Left kidney (tissue), 8 donors: ENCODE data around the gene DCAF16. TPM values are rescaled to one million over a fixed set of nuclear protein-coding genes. Genes with fewer than 3 reads are reported as not detected.
A peak's percentile ranks its signal among the peaks of the same experiment; 100 is the strongest.
"Not testable (repeated sequence)": the region's sequence is repeated elsewhere in the genome, so short reads cannot be mapped to it uniquely, and the experiment has no call there.

ENCODE experiments used
- DNase-seq: peaks from one replicate; pipeline ENCODE4 v3.0.0-alpha.2; 2013
- long read RNA-seq, 8 donors: transcript quantifications; one replicate each; lab custom pipeline, GENCODE V29; 2026
- polyA plus RNA-seq: library from polyadenylated mRNA; unstranded; fragments of 120-200 nt; gene quantifications from one replicate; pipeline ENCODE4 v1.2.1, GENCODE V29; 2013; ENCODE audit not compliant: insufficient read length

DCAF16 gene
- polyA plus RNA-seq, result 81.0 TPM
- long read RNA-seq, donor 1, full-length matches to known transcripts, result 10 of 38 reads
- long read RNA-seq, donor 1, partial matches to known transcripts, result 23 of 38 reads
- long read RNA-seq, donor 1, other reads (novel, unspliced or antisense), result 5 of 38 reads
- long read RNA-seq, donor 2, full-length matches to known transcripts, result 4 of 11 reads
- long read RNA-seq, donor 2, partial matches to known transcripts, result 0 of 11 reads
- long read RNA-seq, donor 2, other reads (novel, unspliced or antisense), result 7 of 11 reads
- long read RNA-seq, donor 3, full-length matches to known transcripts, result 17 of 29 reads
- long read RNA-seq, donor 3, partial matches to known transcripts, result 12 of 29 reads
- long read RNA-seq, donor 3, other reads (novel, unspliced or antisense), result 0 of 29 reads
- long read RNA-seq, donor 4, result 0 reads
- long read RNA-seq, donor 5, full-length matches to known transcripts, result 7 of 21 reads
- long read RNA-seq, donor 5, partial matches to known transcripts, result 14 of 21 reads
- long read RNA-seq, donor 5, other reads (novel, unspliced or antisense), result 0 of 21 reads
- long read RNA-seq, donor 6, full-length matches to known transcripts, result 7 of 7 reads
- long read RNA-seq, donor 6, partial matches to known transcripts, result 0 of 7 reads
- long read RNA-seq, donor 6, other reads (novel, unspliced or antisense), result 0 of 7 reads
- long read RNA-seq, donor 7, full-length matches to known transcripts, result 6 of 45 reads
- long read RNA-seq, donor 7, partial matches to known transcripts, result 39 of 45 reads
- long read RNA-seq, donor 7, other reads (novel, unspliced or antisense), result 0 of 45 reads
- long read RNA-seq, donor 8, full-length matches to known transcripts, result 3 of 18 reads
- long read RNA-seq, donor 8, partial matches to known transcripts, result 15 of 18 reads
- long read RNA-seq, donor 8, other reads (novel, unspliced or antisense), result 0 of 18 reads

DNA sequence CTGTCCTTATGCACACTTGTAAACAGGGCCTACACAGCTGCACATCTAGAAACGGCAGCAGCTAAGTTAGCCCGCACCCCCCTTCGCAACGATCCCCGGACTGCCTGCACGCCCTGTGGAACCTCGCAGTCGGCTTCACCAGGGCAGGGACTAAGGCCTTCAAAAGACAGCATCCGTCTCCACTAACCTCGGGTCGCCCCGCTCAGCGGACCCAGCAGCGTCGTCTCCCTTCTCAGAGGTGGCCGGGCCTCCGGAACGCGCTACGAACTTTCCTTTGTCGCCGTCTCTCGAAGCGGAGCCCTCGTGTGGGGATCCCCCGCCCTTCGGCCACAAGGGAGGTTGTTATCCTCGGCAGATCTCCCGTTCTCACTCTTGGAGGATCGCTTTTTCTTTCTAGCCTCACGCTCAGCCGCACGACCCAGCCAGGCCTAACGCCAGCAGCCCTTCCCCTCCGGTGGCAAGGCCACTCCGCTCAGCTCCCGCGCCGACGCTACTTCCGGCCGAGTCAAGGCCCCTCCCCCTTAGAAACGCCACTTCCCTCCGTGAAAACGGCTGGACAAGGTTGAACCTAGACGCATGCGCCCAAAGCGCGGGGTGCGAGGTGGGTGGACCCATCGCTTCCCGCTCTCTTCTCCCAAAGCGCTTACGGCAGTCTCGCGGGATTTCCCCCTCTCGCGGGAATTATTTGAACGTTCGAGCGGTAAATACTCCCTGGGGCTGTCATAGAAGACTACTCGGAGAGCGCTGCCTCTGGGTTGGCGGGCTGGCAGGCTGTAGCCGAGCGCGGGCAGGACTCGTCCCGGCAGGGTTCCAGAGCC, at the start of gene DCAF16, which contains the start of gene NCAPG:
TSS of gene DCAF16 (minus strand) at position 498 of the 818 bp plus-strand sequence. CDS start 6,616 bp downstream, outside the sequence.
TSS of gene NCAPG (plus strand) at position 720 of the 818 bp plus-strand sequence. CDS start 99 bp downstream, outside the sequence.
- peak; percentile 99 for DNase-seq

DNA sequence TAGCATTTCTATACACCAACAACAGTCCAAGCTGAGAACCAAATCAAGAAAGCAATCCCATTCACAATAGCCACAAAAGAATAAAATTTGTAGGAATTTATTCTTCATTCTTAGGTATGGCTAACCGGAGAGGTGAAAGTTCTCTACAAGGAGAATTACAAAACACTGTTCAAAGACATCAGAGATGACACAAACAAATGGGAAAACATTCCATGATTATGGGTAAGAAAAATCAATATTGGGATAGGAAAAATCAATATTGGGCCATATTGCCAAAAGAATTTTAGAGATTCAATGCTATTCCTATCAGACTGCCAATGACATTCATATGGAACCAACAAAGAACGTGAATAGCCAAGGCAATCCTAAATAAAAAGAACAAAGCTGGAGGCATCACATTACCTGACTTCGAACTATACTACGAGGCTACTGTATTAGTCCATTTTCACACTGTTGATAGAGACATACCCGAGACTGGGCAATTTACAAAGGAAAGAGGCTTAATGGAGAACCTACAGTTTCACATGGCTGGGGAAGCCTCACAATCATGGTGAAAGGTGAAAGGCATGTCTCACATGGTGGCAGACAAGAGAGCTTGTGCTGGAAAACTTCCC, 49.3 kb upstream of the DCAF16 start:
- DNase-seq, result no peak

DNA sequence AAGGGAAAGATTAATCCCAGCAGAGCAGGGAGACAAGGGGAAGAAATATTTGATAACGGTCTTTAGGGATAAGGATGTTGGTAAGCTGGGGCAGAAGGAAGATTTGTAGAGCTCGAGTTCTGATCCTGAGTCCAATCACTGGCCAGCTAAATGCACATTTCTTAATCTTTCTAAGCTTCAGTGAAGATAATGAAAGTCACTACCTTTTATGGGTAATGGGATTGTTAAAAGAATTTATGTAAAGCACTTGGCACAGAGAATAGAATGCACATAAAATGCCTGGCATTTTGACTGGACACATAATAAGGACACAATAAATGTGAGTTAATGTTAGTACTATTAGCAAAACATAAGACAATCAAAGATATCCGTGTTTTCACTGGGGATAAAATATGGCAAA, 43.5 kb upstream of the DCAF16 start:
- no peak for DNase-seq

DNA sequence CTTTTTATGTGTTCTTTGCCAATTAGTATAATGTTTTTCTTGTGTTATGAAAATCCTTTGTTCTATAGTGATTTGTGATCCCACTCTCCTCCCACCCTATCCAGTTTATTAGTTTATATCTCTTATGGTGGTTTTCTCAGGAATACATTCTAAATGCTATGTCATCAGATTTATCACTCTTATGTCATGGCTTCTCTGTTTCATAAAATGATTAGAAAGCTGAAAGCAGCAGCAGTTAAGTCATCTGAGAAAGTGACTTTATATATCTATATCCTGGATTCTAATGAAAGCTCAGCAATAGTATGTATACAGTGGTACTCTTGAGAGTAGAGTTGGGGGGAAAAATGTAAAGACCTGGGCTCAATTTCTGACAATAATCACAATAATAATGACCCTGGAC, 41.4 kb upstream of the DCAF16 start:
- no peak for DNase-seq

DNA sequence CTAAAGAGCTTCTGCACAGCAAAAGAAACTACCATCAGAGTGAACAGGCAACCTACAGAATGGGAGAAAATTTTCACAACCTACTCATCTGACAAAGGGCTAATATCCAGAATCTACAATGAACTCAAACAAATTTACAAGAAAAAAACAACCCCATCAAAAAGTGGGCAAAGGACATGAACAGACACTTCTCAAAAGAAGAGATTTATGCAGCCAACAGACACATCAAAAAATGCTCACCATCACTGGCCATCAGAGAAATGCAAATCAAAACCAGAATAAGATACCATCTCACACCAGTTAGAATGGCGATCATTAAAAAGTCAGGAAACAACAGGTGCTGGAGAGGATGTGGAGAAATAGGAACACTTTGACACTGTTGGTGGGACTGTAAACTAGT, 39.7 kb upstream of the DCAF16 start:
- not testable (repeated sequence) for DNase-seq

DNA sequence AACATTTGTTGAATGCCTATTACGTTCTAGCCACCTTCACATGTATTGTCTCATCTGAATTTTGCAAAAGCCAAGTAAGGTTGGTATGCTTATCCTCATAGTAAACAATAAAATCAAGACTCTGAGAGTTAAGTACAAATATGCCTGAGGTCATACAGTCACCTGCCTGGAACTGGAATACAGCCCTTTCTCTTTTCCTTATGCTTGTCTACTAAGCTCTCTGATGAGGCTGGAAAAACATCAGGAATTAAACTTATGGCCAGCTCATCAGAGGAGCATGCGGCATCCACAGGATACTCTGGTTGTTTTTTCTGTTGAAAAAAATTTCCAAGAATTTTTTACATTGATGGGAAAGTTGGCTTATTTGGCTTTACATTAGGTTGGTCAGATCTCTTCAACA, 35.7 kb upstream of the DCAF16 start:
- DNase-seq, result no peak

DNA sequence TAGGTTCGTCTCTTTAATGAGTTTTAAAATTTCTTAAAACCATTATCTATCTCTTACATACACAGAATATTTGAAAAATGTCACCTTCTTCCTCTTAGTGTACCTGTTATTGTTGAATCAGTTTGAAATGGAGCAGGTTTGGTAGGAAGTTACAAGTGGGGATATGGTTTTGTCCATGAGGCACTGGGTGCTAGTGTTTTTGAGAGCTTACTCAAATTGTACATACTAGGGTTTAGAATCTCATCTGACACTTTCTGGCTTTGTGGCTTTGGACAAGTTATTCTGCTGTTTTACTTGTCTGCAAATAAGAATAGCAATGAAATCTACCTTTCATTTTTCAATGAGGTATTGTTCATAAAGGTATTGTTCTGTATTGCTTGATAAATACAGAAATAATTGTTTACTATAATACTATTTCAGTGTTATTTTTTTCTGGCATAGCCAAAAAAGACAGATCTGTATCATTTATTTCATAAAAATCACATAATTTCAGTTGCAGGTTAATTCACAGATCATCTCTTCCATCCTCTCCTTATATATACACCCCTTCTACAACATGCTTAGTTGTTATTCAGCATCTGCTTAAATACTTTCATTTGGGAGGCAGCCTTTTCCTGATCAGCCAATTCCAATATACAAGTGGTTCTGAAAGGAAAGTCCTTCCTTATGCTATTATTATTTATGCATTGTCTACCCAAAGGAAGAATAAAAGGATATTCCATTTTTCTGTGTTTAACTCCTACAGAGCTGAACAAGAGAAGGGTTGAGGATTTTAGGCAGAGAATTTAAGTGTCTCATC, 13.5 kb upstream of the DCAF16 start:
- no peak for DNase-seq

DNA sequence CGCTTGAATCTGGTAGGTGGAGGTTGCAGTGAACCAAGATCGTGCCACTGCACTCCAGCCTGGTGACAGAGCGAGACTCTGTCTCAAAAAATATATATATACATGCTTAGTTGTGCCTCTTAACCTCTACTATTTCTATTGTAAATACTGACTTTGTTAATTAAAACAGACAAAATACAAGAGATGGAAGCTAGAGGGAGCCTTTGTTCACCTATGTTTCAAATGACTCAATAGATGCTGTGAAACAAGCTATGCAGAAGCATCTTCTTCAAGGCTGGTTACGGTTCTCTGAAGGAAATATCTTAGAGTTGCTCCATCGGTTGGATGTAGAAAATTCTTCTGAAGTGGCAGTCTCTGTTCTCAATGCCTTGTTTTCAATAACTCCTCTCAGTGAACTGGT, 6.5 kb upstream of the DCAF16 start:
- DNase-seq, result no peak

DNA sequence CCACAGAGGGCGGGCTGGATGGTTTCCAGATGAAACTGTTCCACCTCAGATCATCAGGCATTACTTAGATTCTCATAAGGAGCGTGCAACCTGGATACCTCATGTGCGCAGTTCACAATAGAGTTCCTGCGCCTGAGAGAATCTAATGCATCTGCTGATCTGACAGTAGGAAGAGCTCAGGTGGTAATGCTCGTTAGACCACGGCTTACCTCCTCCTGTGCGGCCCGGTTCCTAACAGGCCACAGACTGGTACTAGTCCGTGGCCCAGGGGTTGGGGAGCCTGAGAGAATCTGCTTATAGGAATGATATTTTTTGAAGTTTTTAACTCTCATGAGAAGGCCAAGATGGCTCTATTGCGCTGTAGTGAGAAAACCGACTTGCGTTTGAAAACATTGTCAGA, 5.6 kb upstream of the DCAF16 start:
- no peak for DNase-seq

DNA sequence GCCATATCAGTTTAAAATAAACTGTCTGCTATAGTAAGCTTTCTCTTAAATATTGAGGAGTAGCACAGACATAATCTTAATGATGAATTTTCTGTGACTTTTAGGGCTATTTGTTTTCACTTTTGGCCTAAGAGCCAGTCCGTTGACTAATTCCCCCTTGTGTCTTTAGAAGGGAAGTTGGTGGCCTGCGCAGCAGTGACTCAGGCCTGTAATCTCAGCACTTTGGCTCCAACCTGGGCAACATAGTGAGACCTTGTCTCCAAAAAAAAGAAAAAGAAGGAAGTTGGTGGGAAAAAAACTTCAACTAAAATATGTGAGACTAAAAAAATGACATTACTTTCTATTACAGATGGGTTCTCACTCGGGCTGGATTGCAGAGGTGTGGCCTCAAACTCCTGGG, 3.6 kb upstream of the DCAF16 start:
- DNase-seq, result no peak

DNA sequence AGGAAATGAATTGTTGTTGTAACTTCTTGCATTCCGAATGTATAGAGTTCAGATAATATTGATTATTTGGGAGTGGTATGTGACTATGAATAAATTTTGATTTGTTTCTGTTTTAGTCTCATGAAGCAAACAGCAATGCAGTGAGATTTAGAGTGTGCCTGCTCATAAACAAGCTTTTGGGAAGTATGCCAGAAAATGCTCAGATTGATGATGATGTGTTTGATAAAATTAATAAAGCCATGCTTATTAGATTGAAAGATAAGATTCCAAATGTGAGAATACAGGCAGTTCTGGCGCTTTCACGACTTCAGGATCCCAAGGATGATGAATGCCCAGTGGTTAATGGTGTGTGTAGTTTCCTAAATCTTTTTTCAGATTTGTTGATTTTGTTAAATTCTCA, 2.2 kb upstream of the DCAF16 start:
- no peak for DNase-seq

DNA sequence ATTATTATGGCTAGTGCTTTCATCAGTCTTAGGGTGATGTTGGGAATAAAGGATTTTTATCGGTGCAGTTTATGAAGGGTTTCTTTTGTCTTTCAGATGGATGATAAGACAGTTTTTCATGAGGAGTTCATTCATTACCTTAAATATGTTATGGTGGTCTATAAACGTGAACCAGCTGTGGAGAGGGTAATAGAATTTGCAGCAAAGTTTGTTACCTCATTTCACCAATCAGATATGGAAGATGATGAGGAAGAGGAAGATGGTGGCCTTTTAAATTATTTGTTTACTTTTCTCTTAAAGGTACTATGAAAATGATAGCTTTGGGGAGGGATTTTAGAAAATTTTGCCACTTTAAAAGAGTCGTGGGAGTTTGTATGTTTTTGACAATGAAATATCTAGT, 1.6 kb upstream of the DCAF16 start:
- DNase-seq, result no peak

DNA sequence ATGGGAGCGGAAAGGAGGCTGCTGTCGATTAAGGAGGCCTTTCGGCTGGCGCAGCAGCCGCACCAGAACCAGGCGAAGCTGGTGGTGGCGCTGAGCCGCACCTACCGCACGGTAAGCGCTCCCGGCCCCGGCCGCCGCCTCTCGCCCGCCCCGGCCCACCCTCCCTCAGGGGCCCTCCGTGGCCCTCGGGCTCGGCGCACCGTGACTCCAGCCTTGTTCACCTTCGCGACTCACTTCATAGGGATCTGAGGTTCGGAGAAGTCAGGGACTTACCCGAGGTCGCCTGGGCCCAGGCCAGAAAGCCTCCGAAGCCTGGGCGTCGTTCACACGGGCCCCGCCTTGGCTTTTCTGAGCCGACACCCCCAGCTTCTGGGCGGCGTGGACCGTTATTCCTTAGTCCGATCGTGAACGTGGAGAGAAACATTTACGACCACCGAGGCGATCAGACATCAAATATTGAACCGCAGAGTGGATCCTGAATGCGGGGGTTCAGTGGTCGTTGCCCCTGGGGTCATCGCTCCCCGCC, 584 bp upstream of the DCAF16 start:
- no peak for DNase-seq

DNA sequence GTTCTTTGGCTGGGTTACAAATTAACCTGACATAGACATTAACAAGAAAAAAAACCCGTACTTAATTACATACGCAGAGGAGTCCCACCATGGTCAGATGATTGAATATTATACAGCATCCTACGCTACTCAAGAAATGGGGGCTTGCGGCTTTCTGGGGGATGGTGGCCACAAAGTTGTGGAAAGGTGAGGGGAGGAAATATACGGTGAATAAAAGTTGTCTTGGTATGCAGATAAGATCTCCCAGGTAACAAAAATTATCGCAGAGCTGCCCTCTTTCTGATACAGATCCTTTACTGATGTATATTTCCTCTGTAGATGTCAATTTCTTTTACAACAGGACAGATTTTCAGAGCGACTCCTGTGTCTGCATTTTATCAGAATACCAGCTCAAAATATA, 890 bp downstream of the DCAF16 start:
- DNase-seq, result no peak

DNA sequence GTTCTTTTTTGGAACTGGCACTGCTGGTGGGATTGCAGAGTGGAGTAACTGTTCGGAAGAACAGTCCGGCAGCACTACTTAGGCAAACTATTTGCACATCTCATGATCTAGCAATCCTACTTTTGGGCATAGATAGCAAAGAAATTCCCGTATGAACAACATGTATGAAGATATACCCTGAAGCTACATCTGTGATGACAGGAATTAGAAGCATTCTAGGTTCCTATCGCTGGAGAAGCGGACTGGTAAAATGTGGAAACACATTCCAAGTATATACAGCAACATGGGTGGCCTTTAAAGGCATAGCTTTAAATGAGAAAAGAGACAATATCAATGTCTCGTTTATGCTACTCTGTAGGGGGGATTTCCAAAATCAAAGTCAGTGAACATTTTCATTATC, 3.1 kb downstream of the DCAF16 start:
- no peak for DNase-seq

DNA sequence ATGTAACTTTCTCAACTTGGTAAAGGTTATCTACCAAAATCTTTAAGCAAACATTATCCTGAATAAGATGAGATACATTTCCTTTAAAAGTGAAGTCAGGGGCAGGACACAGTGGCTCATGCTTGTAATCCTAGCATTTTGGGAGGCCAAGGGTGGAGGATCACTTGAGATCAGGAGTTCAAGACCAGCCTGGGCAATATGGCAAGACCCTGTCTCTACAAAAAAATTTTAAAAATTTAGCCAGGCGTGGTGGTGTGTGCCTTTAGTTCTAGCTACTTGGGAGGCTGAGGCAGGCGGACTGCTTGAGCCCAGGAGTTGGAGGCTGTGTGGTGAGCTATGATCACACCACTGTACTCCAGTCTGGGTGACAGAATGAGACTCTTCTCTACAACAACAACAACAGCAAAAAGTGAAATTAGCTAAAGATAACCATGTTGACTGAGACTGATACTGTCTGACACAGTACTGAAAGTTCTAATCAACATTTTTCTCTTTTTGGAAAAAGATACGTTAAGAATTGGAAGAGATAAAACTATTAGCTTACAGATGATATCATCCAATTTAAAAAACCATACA, 4.9 kb downstream of the DCAF16 start:
- DNase-seq, result no peak

DNA sequence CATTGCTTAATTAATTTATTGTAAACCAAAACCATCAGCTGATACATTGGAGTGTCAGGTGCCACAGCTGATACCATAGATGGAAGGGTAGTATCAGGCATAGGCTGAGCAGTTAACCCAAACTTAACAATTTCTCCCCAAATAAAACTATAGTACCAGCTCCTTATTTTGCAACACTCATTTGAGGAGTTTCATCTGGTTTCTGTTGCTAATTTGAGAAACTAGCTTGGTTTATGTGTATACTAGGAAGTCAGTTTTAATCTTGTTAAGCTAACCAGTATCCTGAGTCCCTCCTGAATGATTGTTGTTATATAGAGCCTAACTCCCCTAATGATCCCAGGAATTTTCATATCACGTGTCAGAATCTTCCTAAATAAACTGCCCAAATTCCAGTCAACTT, 12.7 kb downstream of the DCAF16 start:
- DNase-seq, result no peak

DNA sequence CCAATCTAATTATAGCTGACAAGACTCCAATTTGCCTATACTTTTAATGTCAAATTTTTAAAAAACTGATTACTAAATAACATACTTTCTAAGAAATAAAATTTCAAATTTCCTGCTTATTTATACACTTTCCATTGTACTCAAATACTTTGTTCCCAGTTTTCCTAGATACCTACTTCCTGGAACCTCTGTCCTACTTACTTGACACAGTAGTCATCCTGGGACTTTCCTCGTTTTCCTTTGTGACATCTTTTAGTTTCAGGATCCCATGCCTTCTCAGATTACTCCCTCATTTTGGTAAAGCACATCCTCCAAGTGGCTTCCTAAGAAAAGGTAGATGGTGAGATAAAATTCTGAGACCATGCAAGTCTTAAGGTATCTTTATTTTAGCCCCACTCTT, 15.8 kb downstream of the DCAF16 start:
- no peak for DNase-seq

DNA sequence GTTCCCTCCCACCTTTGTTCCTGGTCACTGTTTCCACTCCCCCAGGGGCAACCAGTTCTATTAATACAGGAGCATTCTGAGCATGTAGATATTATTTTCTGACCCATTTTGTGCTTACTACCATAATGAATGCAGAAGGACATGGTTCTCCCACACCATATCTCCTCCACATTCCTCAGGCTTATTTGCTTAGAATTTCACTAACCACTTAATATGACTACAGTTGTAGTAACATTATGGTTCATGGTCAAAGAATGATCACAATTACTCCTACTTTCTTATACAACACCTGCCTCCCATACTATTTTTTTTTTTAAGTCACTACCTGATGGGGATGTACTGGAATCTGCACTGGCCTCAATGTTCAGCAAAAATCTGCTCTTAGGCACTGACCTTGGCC, 21.6 kb downstream of the DCAF16 start:
- no peak for DNase-seq

DNA sequence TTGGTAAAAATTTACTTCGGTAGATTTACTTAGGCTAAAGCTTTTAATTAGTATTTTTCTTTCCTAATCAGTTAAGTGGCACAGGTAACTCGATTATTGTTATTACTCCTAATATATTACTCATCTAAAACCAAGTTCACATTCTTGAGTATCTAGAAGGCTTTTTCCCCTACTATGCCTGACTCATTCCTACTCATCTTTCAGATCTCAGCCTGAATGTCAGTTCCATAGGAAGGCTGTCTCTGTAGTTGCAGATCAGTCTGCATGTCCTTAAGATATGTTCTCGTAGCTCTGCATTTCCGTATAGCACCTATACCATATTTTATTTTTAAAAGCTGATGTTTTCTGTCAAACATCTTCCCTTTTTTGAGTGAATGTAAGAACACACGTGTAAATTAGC, 23.2 kb downstream of the DCAF16 start:
- no peak for DNase-seq
